AG09319 (cell line): ENCODE results near the gene AVPR1B.

Experiments
- DNase-seq: peaks from one replicate; pipeline ENCODE4 v3.0.0-alpha.2; 2010; ENCODE audit warnings: low read depth; ENCODE audit errors: extremely low read depth
- CTCF ChIP-seq: IDR thresholded peaks from 2 replicates; pipeline ENCODE4 v1.5.1; 2011; ENCODE audit warnings: low read depth, mild to moderate bottlenecking, inconsistent platforms, low read length, moderate library complexity

AVPR1B gene

GRCh38 chr1:206112600-206113301 is 4.4 kb downstream of the AVPR1B start:
- no peak for DNase-seq
- no peak for TF ChIP-seq CTCF

GRCh38 chr1:206111271-206111927 is 5.8 kb downstream of the AVPR1B start:
- no peak for DNase-seq
- TF ChIP-seq CTCF, result no peak

- no peak for TF ChIP-seq CTCF
- DNase-seq, result no peak
These were observed 6.4 kb downstream of the AVPR1B start for GRCh38 chr1:206110820-206111219.

DNA sequence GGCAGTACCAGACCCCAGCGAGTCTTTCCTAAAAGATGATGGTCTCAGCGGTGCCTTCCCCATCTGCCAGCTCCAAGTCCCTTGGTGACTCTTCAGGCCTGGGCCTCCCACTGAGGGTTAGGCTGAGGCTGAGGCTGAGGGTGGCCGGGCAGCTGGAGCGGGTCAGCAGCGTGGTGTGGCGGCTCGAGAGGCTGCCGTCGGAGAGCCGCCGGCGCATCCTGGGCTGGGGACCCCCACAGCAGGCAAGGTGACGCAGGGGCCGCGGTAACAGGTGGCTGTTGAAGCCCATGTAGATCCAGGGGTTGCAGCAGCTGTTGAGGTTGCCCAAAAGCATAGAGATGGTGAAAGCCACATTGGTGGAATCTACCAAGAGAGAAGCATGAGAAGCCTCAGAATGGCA is 7.0 kb downstream of the AVPR1B start:
- DNase-seq, result no peak
- TF ChIP-seq CTCF, result no peak

- no peak for TF ChIP-seq CTCF
- no peak for DNase-seq
These were observed 7.5 kb downstream of the AVPR1B start for GRCh38 chr1:206109718-206110117.

DNA sequence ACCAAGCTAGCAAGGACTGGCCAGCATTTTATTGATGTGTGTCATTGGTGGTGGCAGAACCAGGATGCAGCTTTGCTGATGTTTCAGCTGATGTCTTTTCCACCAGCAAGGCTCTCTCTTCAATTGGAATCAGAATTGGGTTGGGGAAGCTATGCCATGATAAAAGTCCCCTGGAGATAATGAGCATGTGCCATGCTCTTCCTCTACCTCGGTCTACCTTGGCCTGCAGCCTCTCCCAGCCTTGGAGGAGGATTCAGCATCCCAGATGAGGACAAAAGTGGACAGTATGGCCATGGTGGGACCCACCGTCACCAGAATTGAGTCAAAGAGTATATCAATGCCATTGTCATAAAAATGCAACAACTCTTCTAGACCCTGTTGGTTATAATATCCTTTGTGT is 8.6 kb downstream of the AVPR1B start:
- no peak for DNase-seq
- no peak for TF ChIP-seq CTCF

- no peak for TF ChIP-seq CTCF
- no peak for DNase-seq
These were observed 10.0 kb downstream of the AVPR1B start for GRCh38 chr1:206107168-206107544.
